HL-60 (cell line): ENCODE measurements around the gene CAMK2D.
"Not testable (repeated sequence)": the region's sequence is repeated elsewhere in the genome, so short reads cannot be mapped to it uniquely, and the experiment has no call there.

Source experiments
- DNase-seq, 2 experiments: peaks; one replicate each; pipeline ENCODE4 v3.0.0-alpha.2; 2010 to 2020; ENCODE audit warnings: low read depth in 1 of 2, low spot score in 1 of 2
- H3K27ac ChIP-seq: fragments of 250-450 bp; sonication (Bioruptor Pico); replicated peaks from 2 replicates; pipeline ENCODE4 v1.5.1; 2020; ENCODE audit warnings: mild to moderate bottlenecking, moderate library complexity
- H3K27me3 ChIP-seq: fragments of 250-450 bp; sonication (Bioruptor Pico); 2 replicates; pipeline ENCODE4 v1.5.1; 2021; ENCODE audit warnings: mild to moderate bottlenecking, moderate library complexity; ENCODE audit not compliant: insufficient read depth, poor library complexity, severe bottlenecking
- H3K4me3 ChIP-seq: replicated peaks from 2 replicates; pipeline ENCODE4 v1.5.1; 2011; ENCODE audit warnings: mild to moderate bottlenecking, control low read depth, low read length; ENCODE audit not compliant: insufficient read depth
- CTCF ChIP-seq: IDR thresholded peaks from one replicate; pipeline ENCODE4 v1.5.1; 2011; ENCODE audit warnings: low read length, control low read depth, inconsistent platforms; ENCODE audit not compliant: insufficient read depth
- GABPA ChIP-seq: IDR thresholded peaks from 2 replicates; pipeline ENCODE4 v1.6.1; 2012; ENCODE audit warnings: low read depth
- POLR2AphosphoS5 ChIP-seq: IDR thresholded peaks from 2 replicates; pipeline ENCODE4 v1.6.1; 2012; ENCODE audit warnings: low read depth
- REST ChIP-seq: IDR thresholded peaks from 2 replicates; pipeline ENCODE4 v1.6.1; 2012; ENCODE audit warnings: low read depth; ENCODE audit not compliant: insufficient replicate concordance
- SPI1 ChIP-seq: IDR thresholded peaks from 2 replicates; pipeline ENCODE4 v1.6.1; 2012; ENCODE audit warnings: low read depth, mild to moderate bottlenecking, borderline replicate concordance

Gene CAMK2D

GRCh38 chr4:113687067-113687718 is 74.3 kb downstream of the CAMK2D start:
- H3K4me3 ChIP-seq, result no peak overlapping the region
- no peak overlapping the region for H3K27ac ChIP-seq
- TF ChIP-seq CTCF, result no peak
- no peak for TF ChIP-seq SPI1
- no peak for TF ChIP-seq GABPA
- no peaks in the 10 kb centered on the region for H3K27me3 ChIP-seq
- DNase-seq, result no peak

- DNase-seq, H3K27ac ChIP-seq, H3K27me3 ChIP-seq, H3K4me3 ChIP-seq: not testable (repeated sequence)
Observed at GRCh38 chr4:113685157-113685556, 76.4 kb downstream of the CAMK2D start.

GRCh38 chr4:113684534-113685091 is 76.9 kb downstream of the CAMK2D start:
- no peak for TF ChIP-seq GABPA
- no peak for TF ChIP-seq SPI1
- no peak for TF ChIP-seq POLR2AphosphoS5
- no peak for TF ChIP-seq REST
- no peak for TF ChIP-seq CTCF
- DNase-seq, result no peak
- no peak overlapping the region for H3K4me3 ChIP-seq
- H3K27me3 ChIP-seq, result no peaks in the 10 kb centered on the region
- no peak overlapping the region for H3K27ac ChIP-seq

GRCh38 chr4:113682730-113683537 is 78.6 kb downstream of the CAMK2D start:
- TF ChIP-seq GABPA, result no peak
- TF ChIP-seq POLR2AphosphoS5, result no peak
- TF ChIP-seq SPI1, result no peak
- no peak for TF ChIP-seq REST
- Histone ChIP-seq H3K27ac (no peak overlapping the region), H3K27me3 (no peaks in the 10 kb centered on the region), H3K4me3 (no peak overlapping the region)
- DNase-seq, result no peak
